ENCODE results near the gene ETHE1. TPM values are rescaled to one million over a fixed set of nuclear protein-coding genes. Genes with fewer than 3 reads are reported as not detected.

The ETHE1 gene
- total RNA-seq, 1 donor from 2014 or later, result 37.4 TPM

DNA sequence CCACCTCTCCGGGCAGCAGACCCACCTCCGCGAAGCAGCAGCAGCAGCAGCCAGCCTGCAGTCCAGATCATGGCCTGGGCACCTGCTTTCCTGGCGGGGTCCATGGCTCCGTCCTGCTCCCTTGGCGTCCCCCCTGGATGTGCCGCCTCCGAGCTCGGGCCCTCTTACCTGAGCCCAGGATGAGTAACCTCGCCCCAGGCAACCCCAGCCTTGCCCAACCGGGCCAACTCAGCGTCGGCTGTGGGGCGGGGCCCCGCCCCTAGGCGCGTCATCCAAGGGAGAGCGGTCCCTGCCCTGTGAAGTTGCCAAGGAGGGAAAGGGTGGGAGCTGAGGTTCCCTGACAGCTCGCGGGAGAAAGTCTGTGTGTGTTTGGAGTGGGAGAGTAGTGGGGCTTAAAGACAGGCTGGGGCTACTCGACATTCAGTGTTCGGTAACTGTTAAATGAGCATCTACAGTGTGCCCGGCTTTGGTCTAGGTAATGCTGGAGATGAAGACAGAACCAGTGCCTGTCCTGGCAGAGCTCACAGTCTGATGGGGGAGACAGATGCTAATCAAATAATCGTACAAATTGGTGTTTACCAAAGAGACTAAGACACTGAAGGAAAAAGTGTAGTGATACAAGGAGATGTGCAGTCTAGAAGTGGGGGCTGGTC, 61.4 kb downstream of the ETHE1 start, which contains the start of gene LYPD3:
Gene LYPD3, minus strand, starts transcription at position 141 of the 653 bp plus-strand sequence. Its CDS starts 37 bp downstream, at position 104.
- peak; percentile 86 for DNase-seq (ENCODE audit: low spot score)

DNA sequence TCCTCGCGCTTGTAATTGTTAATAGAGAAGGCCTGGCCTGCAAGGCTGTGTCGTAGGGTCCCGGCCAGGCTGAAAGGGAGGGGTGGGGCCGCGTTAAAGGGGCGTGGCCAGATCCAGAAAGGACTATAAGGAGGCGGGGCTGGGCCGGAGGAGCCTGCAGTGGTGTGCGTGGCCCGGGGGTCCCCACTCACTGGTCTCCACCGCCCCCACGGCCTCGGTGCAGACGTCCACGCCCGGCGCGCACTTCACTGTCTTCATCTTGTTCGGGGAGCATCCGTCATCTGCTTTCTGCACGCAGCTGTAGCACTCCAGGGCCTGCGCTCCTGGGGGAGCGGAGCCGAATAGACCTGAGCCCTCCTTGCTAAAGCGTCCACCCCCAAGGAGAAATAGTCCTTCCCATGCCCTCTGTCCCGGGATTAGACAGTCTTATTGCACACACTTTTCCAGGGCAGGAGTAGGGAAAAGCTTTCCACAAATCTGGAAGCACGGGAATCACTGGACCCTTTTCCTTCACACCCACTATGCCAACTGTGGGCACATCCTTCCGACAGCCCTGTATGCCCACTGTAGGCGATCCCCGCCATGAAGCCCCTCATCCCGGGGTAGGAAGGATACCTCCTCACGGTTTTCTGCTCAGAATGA, 62.7 kb downstream of the ETHE1 start:
- DNase-seq (ENCODE audit: low spot score), result peak; percentile 84

DNA sequence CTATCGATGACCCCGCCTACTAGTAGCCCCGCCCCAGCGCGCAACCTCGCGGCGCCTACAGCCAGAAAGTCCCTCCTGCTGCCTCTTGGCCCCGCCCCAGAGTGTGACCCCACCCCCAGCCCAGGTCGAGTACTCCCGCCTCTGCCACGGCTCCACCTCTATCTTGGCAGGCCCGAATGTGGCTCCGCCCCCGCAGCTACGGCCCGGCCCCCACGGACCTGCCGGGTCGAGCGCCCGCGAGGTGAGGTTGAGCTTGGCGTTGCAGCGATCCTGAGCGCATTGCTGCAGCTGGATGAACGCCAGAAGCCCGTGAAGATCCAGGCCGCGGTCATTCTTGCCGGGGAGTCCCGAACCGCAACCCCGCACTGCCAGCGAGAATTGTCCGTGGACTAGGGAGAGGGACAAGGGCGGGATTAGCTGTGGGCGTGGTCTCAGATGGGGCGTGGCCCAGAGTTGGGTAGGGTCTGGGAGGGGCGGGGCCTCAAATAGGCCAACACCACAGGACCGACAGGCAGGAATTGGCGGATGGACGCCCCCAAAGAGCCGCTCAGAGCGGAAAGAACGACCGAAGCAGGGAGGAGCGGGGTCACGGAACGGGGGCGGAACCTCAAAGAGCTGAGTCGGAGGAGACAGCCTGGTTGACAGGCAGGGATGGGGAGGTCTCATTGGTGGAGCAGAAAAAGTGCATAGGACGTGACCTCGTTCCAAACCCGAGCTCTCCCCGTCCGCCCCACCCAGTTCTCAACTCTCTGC, 63.4 kb downstream of the ETHE1 start:
- DNase-seq (ENCODE audit: low spot score), result peak; percentile 98

DNA sequence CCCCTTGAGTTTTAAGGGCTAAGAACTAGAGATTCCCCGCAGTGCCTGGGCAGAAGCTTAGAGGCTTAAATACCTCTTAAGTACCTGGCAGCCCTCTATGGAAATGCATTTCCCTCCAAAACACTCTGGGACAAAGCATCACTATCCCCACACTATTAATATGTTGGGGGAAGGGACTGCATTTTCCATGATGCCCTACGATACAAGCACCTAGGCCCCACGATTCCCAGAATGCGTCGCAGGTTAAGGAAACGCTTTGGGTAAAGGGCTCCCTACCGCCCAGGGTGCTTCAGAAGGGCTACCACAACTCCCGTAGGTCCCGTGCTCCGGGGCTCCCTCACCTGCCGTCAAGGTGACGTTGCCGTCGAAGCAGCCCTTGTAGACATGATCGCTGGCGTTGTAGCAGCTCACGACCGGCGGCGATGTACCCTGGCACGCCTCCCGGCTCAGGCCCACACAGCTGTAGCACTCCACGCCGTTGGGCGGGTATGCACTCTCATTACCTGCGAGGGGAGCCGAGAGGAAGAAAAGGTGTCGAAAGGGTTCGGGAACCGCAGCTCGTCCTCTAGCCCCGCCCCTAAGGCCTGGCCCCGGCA, 64.1 kb downstream of the ETHE1 start:
- DNase-seq (ENCODE audit: low spot score), result no peak

DNA sequence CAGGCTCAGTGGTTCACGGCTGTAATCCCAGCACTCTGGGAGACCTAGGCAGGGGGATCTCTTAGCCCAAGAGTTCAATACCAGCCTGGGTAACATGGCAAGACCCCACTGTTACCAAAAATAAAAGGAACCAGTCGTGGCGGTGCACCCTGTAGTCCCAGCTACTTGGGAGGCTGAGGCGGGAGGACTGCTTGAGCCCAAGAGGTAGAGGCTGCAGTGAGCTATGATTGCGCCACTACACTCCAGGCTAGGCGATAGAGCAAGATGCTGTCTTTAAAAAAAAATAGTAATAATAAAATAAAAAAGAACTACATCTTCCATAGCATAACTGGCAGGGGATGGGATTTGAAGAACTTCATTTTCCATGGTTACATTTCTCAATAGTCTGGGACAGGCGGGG, 64.6 kb downstream of the ETHE1 start:
- no peak for DNase-seq (ENCODE audit: low spot score)

DNA sequence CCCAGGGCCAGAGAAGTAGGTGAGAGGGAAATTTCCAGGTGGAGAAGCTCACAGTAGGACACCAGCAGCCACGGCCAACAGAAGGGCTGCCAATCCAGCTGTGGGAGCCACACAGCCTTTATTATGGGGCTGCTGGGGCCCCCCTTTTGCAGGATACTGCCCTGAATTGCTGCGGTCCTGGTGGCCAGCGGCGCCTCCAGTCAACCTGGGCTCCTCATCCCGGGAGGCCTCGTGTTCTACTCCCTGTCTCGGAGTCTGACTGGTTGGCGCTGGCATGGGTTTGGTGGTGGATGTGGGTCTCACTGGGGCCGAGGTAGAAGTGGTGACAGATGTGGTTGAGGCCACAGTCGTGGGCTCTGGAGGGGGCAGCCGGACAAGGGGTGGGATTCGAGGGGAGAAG, 65.7 kb downstream of the ETHE1 start:
- no peak for DNase-seq (ENCODE audit: low spot score)

DNA sequence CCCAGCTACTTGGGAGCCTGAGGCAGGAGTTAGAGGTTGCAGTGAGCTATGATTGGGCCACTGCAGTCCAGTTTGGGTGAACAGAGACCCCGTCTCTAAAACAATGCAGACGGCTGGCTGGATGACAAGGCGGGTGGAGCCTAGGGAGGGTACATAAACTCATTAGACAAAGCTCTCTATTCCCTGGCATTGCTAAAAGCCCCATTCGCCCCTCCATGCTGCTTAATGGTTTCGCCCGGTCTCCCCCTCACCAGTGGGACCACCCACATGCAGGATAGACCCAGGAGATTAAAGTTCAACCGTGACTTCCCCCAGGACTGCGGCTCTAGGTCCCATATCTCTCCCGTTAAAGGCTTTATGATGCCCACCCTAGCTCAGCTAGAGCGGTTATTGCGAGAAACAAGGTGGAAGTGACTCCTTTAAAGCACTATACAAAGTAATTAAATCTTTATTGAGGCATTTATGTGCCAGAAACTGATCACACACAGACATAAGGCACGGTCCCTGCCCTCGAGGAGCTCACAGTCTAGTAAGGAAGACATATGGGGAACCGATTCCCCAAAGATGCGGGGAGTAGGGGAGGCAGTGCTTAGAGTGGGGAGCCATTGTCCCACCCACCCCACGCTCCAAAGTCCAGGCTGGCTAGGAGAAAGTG, 66.5 kb downstream of the ETHE1 start:
- no peak for DNase-seq (ENCODE audit: low spot score)

DNA sequence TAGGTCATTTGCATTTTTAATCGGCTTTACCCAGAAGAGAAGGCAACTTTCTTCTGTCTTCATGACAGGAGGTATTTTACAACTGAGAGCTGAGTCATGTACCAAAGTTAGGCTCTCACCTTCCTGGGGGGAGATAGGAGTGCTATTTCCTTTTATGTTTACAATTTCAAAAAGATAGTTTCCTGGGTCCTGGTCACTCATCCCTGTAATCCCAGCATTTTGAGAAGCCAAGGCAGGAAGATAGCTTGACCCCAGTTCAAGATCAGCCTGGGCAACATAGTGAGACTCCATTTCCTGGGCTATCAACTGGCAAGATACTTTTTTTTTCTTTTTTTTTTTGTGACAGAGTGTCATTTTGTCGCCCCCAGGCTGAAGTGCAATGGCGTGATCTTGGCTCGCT, 69.2 kb downstream of the ETHE1 start:
- DNase-seq (ENCODE audit: low spot score), result no peak

Other genes starting within 250 kb of the ETHE1 start
- not detected for gene CD177, start 173.5 kb downstream of the ETHE1 start, total RNA-seq
- not detected for gene TEX101, start 112.3 kb downstream of the ETHE1 start, total RNA-seq
- 15.0 TPM for gene LYPD3, start 61.6 kb downstream of the ETHE1 start, total RNA-seq
- gene PHLDB3, start 22.5 kb downstream of the ETHE1 start, total RNA-seq, result 39.5 TPM
- 2.1 TPM for gene ZNF575, start 6.0 kb upstream of the ETHE1 start, total RNA-seq
- gene XRCC1, start 48.3 kb upstream of the ETHE1 start, total RNA-seq, result 20.3 TPM
- 11.8 TPM for gene PINLYP, start 48.6 kb upstream of the ETHE1 start, total RNA-seq
- gene IRGQ, start 68.9 kb upstream of the ETHE1 start, total RNA-seq, result 20.8 TPM
- gene ZNF576, start 69.4 kb upstream of the ETHE1 start, total RNA-seq, result 20.4 TPM
- 1.0 TPM for gene SRRM5, start 84.9 kb upstream of the ETHE1 start, total RNA-seq
- 30.2 TPM for gene ZNF428, start 92.4 kb upstream of the ETHE1 start, total RNA-seq
- gene CADM4, start 112.6 kb upstream of the ETHE1 start, total RNA-seq, result 6.6 TPM
- gene PLAUR, start 143.0 kb upstream of the ETHE1 start, total RNA-seq, result 9.6 TPM
- not detected for gene IRGC, start 188.9 kb upstream of the ETHE1 start, total RNA-seq
- 60.6 TPM for gene SMG9, start 227.8 kb upstream of the ETHE1 start, total RNA-seq

Measured in ureter (tissue), 1 donor.